ENCODE data around the gene HCAR2. TPM values are rescaled to one million over a fixed set of nuclear protein-coding genes. Genes with fewer than 3 reads are reported as not detected.
"Not testable (repeated sequence)": the region's sequence is repeated elsewhere in the genome, so short reads cannot be mapped to it uniquely, and the experiment has no call there.

Gene HCAR2
- total RNA-seq, 2 donors from 2014 or later, result 0.35 TPM; not detected in 1

GRCh38 chr12:122661246-122661645, 41.9 kb downstream of the HCAR2 start:
- ATAC-seq (ENCODE audit: insufficient number of reproducible peaks, low FRiP score, low read depth), result no peak
- Histone ChIP-seq H3K4me3 (no peak overlapping the region), H3K27ac (no peak overlapping the region), H3K4me1 (ENCODE audit: control insufficient read depth in 1 of 2, low read depth in 2 of 2) (no peaks in the 10 kb centered on the region), H3K36me3 (no peaks in the 10 kb centered on the region), H3K9me3 (no peaks in the 10 kb centered on the region), H3K27me3 (replicated peaks; ENCODE audit: insufficient read depth) (no peaks in the 10 kb centered on the region)
- TF ChIP-seq CTCF (IDR thresholded peaks at IDR 0.05), result no peak
- DNase-seq (ENCODE audit: low spot score), result no peak

DNA sequence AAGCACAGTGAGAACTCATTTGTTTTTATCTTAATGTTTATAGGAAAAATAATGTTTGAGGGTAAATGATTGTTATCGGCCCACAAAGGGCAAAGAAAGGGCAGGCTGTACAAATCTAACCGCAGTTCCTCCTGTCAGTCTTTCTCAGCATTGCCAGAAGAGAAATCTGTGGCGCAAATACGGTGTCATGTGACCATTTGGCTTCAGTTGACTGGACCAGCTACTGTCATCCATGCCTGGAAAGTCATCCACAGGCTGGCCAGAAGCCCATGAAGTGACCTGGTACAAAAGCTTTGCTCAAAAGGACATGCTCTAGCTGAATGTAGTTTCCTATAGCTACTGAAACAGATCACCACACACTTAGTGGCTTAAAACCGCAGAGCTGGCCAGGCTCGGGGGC, 43.6 kb downstream of the HCAR2 start:
- Histone ChIP-seq H3K4me1 (ENCODE audit: control insufficient read depth in 1 of 2, low read depth in 2 of 2) (no peaks in the 10 kb centered on the region), H3K36me3 (no peaks in the 10 kb centered on the region), H3K27me3 (replicated peaks; ENCODE audit: insufficient read depth) (no peaks in the 10 kb centered on the region), H3K27ac (no peak overlapping the region), H3K4me3 (no peak overlapping the region), H3K9me3 (no peaks in the 10 kb centered on the region)
- ATAC-seq (ENCODE audit: insufficient number of reproducible peaks, low FRiP score, low read depth) (no peak), DNase-seq (ENCODE audit: low spot score) (no peak)
- TF ChIP-seq CTCF (IDR thresholded peaks at IDR 0.05), result no peak

DNA sequence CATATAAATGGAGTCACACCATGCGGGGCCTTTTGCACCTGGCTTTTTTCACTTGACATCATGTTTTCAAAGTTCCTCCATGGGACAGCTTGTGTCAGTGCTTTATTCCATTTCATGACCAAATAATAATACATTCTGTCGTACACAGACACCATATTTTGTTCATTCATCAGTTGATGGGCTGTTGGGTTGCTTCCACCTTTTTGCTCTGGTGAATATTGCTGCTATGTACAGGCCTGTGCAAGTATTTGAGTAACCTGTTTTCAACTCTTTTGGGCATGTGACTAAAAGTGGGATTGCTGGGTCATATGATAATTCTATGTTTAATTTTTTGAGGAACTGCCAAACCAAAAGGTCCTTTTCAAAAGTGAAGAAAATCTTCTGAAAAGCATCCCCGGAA, 46.9 kb downstream of the HCAR2 start:
- no peaks in the 10 kb centered on the region for H3K9me3 ChIP-seq
- no peak for TF ChIP-seq CTCF (IDR thresholded peaks at IDR 0.05)
- no peaks in the 10 kb centered on the region for H3K27me3 ChIP-seq (replicated peaks; ENCODE audit: insufficient read depth)
- no peaks in the 10 kb centered on the region for H3K4me1 ChIP-seq (ENCODE audit: control insufficient read depth in 1 of 2, low read depth in 2 of 2)
- ATAC-seq (ENCODE audit: insufficient number of reproducible peaks, low FRiP score, low read depth) (no peak), DNase-seq (ENCODE audit: low spot score) (no peak)
- no peaks in the 10 kb centered on the region for H3K36me3 ChIP-seq
- no peak overlapping the region for H3K27ac ChIP-seq
- no peak overlapping the region for H3K4me3 ChIP-seq

DNA sequence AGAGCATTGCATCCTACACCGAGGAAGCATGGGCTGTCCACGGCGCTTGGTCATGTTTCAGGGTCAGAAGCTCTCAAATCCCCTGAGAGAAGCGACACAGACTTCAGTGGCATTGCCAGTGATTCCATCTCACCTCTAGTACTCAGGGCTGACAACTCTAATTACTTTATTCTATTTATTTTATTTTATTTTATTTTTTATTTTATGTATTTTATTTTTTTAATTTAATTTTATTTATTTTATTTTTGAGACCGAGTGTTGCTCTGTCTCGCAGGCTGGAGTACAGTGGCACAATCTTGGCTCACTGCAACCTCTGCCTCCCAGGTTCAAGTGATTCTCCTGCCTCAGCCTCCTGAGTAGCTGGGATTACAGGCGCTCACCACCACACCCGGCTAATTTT, 49.9 kb downstream of the HCAR2 start:
- H3K36me3 ChIP-seq; H3K4me1 ChIP-seq (ENCODE audit: control insufficient read depth in 1 of 2, low read depth in 2 of 2); ATAC-seq (ENCODE audit: insufficient number of reproducible peaks, low FRiP score, low read depth); H3K27ac ChIP-seq; H3K9me3 ChIP-seq; H3K27me3 ChIP-seq (replicated peaks; ENCODE audit: insufficient read depth); H3K4me3 ChIP-seq; DNase-seq (ENCODE audit: low spot score): not testable (repeated sequence)

DNA sequence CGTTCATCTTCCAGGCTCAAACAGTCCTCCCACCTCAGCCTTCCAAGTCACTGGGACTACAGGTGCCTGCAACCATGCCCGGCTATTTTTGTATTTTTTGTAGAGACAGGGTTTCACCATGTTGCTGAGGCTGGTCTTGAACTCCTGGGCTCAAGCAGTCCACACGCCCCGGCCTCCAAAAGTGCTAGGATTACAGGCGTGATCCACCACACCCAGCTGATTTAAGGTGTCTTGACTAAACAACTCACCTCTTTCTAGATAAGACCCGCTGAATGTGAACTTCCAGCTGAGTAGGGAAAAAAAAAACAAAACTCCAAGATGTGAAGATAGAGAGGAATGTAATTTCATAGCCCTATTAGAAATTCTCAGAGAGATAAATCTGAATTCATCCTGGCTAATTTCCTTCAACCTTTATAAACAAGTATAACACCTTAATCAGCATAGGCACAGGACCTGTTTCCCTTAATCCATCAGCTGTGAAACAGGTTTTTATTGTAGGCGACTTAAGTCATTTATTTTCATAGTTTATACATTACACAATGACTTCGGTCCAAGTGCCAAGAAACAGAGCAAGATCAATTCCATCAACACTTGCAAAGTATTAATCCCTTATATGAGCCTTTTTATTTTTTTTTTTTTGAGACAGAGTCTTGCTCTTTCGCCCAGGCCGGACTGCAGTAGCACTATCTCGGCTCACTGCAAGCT, 51.5 kb downstream of the HCAR2 start:
- Histone ChIP-seq H3K4me3 (no peak overlapping the region), H3K27me3 (replicated peaks; ENCODE audit: insufficient read depth) (no peaks in the 10 kb centered on the region), H3K4me1 (ENCODE audit: control insufficient read depth in 1 of 2, low read depth in 2 of 2) (no peaks in the 10 kb centered on the region), H3K27ac (no peak overlapping the region), H3K36me3 (no peaks in the 10 kb centered on the region), H3K9me3 (no peaks in the 10 kb centered on the region)
- DNase-seq (ENCODE audit: low spot score) (no peak), ATAC-seq (ENCODE audit: insufficient number of reproducible peaks, low FRiP score, low read depth) (no peak)
- TF ChIP-seq CTCF (IDR thresholded peaks at IDR 0.05), result no peak

Other genes with a start within 250 kb of the HCAR2 start
- gene ZCCHC8, start 202.4 kb downstream of the HCAR2 start, total RNA-seq, result 10 to 100 TPM; 16.2 to 33.4 TPM
- gene RSRC2, start 176.4 kb downstream of the HCAR2 start, total RNA-seq, result 10 to 100 TPM; 71.5 to 97.6 TPM
- gene KNTC1, start 176.1 kb downstream of the HCAR2 start, total RNA-seq, result 10 to 100 TPM; 11.4 to 24.4 TPM
- under 1 TPM in 1 of 2 donors, not detected in 1; 0.41 TPM for gene HCAR3, start 13.5 kb upstream of the HCAR2 start, total RNA-seq
- gene HCAR1, start 27.5 kb upstream of the HCAR2 start, total RNA-seq, result not detected
- gene DENR, start 49.5 kb upstream of the HCAR2 start, total RNA-seq, result 10 to 100 TPM; 16.4 to 37.2 TPM
- gene CCDC62, start 71.2 kb upstream of the HCAR2 start, total RNA-seq, result 1 to 10 TPM in 1 of 2 donors, under 1 TPM in 1; 0.63 to 1.8 TPM
- gene HIP1R, start 132.1 kb upstream of the HCAR2 start, total RNA-seq, result 100 to 1,000 TPM; 109 to 131 TPM
- gene VPS37B, start 192.8 kb upstream of the HCAR2 start, total RNA-seq, result 10 to 100 TPM; 30.9 to 50.1 TPM